HG03064 (cell line): ENCODE results near the gene TMEM132D.

Experiments used
- ATAC-seq: cut with Tn5 transposase; IDR thresholded peaks from one replicate; pipeline ENCODE4 v1.9.1; 2021; ENCODE audit warnings: low read depth; ENCODE audit not compliant: unreplicated experiment

Gene TMEM132D

GRCh38 chr12:129084875-129085826 is 818.7 kb downstream of the TMEM132D start:
- ATAC-seq: no peak

- no peak for ATAC-seq
Measured at GRCh38 chr12:129083121-129083840, 820.5 kb downstream of the TMEM132D start.

DNA sequence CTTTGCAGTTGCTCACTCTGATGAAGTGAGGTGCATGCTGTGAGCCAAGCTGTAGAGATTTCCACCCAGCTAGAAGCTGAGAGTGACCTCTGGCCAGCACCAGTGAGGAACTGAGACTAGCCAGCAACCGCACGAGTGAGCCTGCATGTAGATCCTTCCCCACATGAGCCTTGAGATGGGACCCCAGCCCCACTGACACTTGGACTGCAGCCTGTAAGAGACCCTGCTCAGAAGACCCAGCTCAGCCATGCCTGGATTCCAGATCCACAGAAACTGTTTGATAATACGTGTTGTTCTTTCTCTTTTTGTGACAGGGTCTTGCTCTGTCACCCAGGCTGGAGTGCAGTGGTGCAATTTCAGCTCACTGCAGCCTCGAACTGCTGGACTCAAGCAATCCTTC is 821.4 kb downstream of the TMEM132D start:
- no peak for ATAC-seq

- ATAC-seq: no peak
Measured at GRCh38 chr12:129081755-129082250, 822.0 kb downstream of the TMEM132D start.

GRCh38 chr12:129080821-129081220 is 823.0 kb downstream of the TMEM132D start:
- no peak for ATAC-seq

GRCh38 chr12:129080391-129080790 is 823.4 kb downstream of the TMEM132D start:
- ATAC-seq: no peak

DNA sequence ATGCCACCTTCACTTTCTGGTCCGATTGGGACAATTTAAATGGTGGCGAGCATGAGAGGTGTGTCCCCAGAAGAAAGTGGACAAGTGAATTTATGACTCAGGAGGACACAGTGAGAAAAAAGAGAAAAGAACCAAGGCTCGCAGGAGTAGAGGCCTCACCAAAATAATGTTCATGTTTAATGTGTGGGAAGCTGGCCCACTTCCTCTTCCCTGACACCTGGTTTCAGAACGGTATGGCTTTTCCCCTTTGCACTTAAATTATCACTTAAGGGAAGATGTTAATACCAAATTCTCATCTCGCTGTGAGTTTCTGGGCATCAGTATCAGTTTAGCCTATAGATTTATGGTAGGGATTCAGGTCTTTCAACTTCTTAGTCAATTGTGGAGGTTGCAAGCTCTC is 824.1 kb downstream of the TMEM132D start:
- ATAC-seq: no peak

- no peak for ATAC-seq
Measured at GRCh38 chr12:129076441-129077320, 827.1 kb downstream of the TMEM132D start.

DNA sequence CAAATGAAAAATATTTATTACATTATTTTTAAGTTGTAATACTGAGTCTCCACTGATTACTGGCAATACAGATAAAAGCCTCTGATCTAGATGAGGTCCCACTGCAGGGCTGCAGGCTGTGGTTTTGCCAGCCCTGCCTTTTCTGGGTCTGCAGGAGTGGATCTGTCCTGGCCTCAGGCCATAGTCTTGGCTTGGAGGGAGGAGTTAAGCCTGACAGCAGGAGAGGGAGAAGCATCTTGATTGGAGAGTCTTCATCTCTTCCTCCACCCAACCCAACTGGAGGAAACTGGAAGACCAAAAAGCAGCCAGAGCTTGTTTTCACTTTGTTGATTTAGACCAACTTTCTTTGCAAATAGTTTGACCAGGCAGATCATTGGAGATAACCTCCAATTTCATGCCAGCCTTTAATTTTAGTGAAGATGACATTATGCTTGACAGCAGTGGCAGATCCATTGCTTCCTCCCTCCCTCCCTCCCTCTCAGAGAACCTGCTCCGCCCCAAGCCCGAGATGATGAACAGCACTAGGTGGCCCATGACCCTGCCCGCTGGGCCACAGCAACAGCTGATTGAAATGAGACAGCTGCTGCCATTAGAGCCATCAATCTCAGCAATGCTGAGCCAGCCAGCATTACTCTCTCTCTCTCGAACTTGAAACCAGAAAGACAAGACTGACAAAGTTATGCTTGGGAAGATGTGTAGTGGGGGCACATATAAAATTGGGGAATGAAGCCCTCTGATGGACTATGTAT is 828.2 kb downstream of the TMEM132D start:
- ATAC-seq: no peak

DNA sequence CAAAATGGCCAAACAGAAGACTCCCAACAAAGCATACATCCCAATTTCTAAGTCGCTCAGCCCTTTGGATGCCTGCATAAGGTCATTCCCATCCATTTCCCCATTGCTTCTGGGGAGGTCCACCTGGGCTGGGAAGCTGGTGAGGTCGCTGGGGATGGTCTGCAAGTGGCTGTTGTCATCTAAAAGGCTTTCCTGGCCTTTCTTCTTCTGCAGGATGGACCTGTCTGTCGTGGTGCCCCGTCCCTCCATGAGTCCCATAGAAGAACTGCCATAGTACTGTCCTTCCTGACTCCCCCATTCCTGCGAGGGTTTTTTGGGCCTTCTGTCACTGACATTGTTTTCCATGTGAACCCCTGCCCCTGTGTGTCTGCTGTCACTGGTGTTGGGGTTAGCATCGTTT is 829.4 kb downstream of the TMEM132D start:
- ATAC-seq: no peak

DNA sequence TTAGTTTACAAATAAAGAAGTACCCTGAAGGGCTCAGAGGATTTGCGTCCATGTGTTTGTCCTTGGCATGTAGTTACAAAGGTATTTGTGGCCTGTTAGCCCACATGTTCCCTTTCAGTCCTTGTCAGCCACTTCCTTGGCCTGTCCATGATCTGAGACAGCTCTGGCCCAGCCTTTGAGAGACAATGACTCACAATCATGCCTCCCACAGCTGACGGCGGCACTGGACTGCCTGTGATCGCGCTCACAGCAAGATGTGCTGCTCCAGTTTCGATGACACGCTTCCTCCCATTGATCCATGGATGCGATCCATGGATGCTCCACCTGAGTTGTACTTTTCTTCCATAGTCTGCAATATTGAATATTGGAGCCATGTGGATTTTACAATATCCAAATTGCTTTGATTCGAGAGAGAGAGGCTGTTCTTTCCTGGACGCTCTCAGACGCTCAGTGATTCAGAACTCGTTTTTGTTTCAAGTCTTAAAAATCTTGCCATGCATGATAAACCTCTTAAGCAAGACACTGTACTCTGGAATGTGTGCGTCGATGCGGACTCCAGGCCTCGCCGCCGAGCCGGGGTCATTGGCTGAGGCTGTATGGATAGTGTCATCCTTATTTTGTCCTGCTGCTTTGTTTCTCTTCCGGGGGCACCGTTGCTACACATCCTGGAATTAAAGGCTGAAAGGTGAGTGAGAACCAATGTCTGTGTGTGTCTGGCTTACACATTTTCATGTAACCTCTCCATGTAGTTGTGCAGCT is 830.5 kb downstream of the TMEM132D start:
- ATAC-seq: no peak

GRCh38 chr12:129071362-129071761 is 832.5 kb downstream of the TMEM132D start:
- ATAC-seq: no peak

- ATAC-seq: no peak
Measured at GRCh38 chr12:129069886-129070285, 833.9 kb downstream of the TMEM132D start.

DNA sequence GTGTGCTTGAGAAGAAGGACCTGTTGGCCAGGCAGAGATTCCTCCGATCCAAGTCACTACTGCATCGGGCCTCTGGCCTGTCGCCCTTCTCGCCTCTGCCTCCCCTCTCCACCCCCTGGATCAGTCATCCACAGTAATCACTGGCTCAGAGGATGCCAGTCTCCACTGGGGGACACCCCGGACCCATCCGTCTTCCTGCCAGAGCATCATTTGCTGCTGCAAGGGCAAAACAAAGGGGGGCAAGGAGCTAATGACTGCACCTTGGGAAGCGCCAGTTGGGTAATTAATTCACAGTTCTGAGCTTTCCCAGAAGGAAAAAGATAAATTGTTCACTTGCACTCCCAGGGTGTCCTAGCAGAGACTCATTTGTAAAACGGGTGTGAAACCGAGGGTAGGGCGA is 835.1 kb downstream of the TMEM132D start:
- ATAC-seq: no peak

DNA sequence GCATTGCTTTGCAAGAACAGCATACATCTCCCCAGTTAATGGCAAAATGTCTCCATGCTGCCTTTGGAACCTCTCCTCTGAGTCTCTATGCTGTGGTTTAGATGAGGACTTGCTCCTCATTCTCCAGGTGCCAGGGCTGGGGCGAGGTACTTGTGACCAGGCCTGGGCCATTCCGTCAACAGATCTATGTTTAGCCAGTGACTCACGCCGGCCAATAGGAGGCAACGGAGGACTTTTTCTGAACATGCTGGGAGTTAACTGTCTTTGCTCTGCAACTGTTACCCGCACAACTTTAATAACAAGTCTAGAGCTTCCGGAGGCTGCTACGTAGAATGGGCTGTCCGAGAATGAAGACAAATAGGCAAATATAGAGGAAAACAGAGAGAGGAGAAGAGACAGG is 836.3 kb downstream of the TMEM132D start:
- ATAC-seq: no peak

- no peak for ATAC-seq
Measured at GRCh38 chr12:129064209-129064855, 839.5 kb downstream of the TMEM132D start.

DNA sequence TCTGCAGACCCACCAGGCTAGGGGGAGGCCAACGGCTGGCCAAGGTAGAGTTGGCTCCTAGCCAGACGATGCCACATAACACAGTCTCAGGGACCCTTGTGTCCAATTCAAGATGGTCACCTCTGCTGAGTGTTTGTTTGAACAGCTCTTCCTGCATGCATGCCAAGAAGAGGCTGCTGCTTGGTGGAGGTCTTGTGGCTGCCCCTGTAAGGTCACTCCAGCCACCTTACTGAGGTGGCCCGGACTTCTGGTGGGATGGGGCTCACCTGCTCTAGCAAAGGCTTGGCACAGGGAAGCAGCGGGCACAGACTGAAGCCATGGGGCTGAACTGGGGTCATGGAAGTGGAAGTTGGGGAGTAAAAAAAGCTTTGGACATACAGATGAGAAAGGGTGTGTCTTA is 840.2 kb downstream of the TMEM132D start:
- no peak for ATAC-seq

DNA sequence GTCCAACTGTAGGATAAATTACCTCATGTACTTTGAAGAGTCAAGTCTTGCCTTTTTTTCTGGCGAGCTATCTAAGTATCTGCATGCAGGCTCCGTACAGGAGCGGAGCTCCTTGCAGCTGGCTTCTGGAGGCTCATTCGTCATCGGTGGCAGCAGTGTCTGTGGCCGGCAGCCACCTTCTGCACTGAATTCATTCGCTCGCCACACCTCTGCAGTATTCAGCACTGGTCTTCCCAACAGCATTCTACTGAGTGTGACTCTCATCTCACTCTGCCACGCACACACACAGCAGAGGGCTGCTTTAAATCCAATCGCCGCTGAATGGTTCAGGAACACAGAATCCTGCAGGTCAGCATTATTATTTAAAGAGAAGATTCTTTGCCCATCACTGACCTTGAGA is 850.6 kb downstream of the TMEM132D start:
- ATAC-seq: no peak

- ATAC-seq: no peak
Measured at GRCh38 chr12:129052373-129052772, 851.5 kb downstream of the TMEM132D start.
